Stimulated activated CD8-positive, alpha-beta memory T cell treated with anti-CD3 and anti-CD28 coated beads, Interleukin-4, amount 100 ng/mL, for 4 hours (primary cell): ENCODE data around the gene PLEKHA3.

ENCODE experiments used
- DNase-seq, 2 donors: peaks; one replicate each; pipeline ENCODE4 v3.0.0-alpha.2; 2020; ENCODE audit warnings: low read depth in 2 of 2, low spot score in 1 of 2

The PLEKHA3 gene

GRCh38 chr2:178478439-178479274 is 1.6 kb upstream of the PLEKHA3 start, which contains the start of gene FKBP7:
Gene FKBP7, minus strand, starts transcription at chr2:178478600. Its CDS starts 101 bp downstream, at chr2:178478499.
- DNase-seq: peak; percentile 65 to 68

- DNase-seq: no peak
Observed at GRCh38 chr2:178479275-178479616, 1.0 kb upstream of the PLEKHA3 start.

- DNase-seq: no peak
Observed at GRCh38 chr2:178479758-178480226, 465 bp upstream of the PLEKHA3 start.

- DNase-seq: no peak
Observed at GRCh38 chr2:178482437-178482836, 2.2 kb downstream of the PLEKHA3 start.

- no peak for DNase-seq
Observed at GRCh38 chr2:178484245-178485041, 4.2 kb downstream of the PLEKHA3 start.

GRCh38 chr2:178485356-178485755 is 5.1 kb downstream of the PLEKHA3 start:
- no peak for DNase-seq

- no peak for DNase-seq
Observed at GRCh38 chr2:178491612-178492011, 11.4 kb downstream of the PLEKHA3 start.

GRCh38 chr2:178496049-178496448 is 15.8 kb downstream of the PLEKHA3 start:
- no peak for DNase-seq

GRCh38 chr2:178498137-178498536 is 17.9 kb downstream of the PLEKHA3 start:
- no peak for DNase-seq

GRCh38 chr2:178499640-178500039 is 19.4 kb downstream of the PLEKHA3 start:
- DNase-seq: no peak

GRCh38 chr2:178502751-178503150 is 22.5 kb downstream of the PLEKHA3 start:
- DNase-seq: no peak

GRCh38 chr2:178506101-178506500 is 25.8 kb downstream of the PLEKHA3 start:
- no peak for DNase-seq

GRCh38 chr2:178506524-178506923 is 26.3 kb downstream of the PLEKHA3 start:
- no peak for DNase-seq

- no peak for DNase-seq
Observed at GRCh38 chr2:178506949-178507348, 26.7 kb downstream of the PLEKHA3 start.

- no peak for DNase-seq
Observed at GRCh38 chr2:178508646-178509045, 28.4 kb downstream of the PLEKHA3 start.

GRCh38 chr2:178510384-178510783 is 30.1 kb downstream of the PLEKHA3 start:
- DNase-seq: no peak

GRCh38 chr2:178512484-178512883 is 32.2 kb downstream of the PLEKHA3 start:
- no peak for DNase-seq

- no peak for DNase-seq
Observed at GRCh38 chr2:178513876-178514275, 33.6 kb downstream of the PLEKHA3 start.

GRCh38 chr2:178514664-178515063 is 34.4 kb downstream of the PLEKHA3 start:
- no peak for DNase-seq

GRCh38 chr2:178517496-178517895 is 37.2 kb downstream of the PLEKHA3 start:
- DNase-seq: no peak

GRCh38 chr2:178521304-178522150 is 41.3 kb downstream of the PLEKHA3 start:
- no peak for DNase-seq
